ENCODE data around the gene KDM5B. TPM values are rescaled to one million over a fixed set of nuclear protein-coding genes. Genes with fewer than 3 reads are reported as not detected.

KDM5B gene
- total and polyA plus RNA-seq, 9 donors = 19.6 to 80.3 (median 53.7) TPM

DNA sequence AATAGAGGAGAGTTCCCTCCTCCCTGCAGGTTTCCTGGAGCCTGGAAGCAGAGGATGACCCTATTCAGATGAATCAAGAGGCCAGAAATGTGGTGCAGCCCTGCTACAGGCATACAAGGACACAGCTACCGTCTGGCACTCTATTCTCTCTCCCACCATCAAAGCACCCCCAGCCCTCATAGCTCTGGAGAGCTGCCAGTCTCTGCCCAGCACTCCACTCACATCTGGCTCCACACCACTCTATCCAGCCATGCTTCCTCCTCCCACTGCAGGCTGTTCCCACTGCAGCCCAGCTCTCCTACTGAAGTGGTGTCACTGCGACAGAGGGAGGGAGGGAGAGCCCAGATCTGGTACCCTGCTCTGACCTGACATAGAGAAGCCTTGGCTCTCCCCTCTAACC lies 116.4 kb downstream of the KDM5B start:
- no peak overlapping the region for H3K4me3 ChIP-seq
- intact Hi-C loops (cut with DNase I) = no loop called here
- no peak overlapping the region for H3K27ac ChIP-seq
- TF ChIP-seq, protein P1, sequence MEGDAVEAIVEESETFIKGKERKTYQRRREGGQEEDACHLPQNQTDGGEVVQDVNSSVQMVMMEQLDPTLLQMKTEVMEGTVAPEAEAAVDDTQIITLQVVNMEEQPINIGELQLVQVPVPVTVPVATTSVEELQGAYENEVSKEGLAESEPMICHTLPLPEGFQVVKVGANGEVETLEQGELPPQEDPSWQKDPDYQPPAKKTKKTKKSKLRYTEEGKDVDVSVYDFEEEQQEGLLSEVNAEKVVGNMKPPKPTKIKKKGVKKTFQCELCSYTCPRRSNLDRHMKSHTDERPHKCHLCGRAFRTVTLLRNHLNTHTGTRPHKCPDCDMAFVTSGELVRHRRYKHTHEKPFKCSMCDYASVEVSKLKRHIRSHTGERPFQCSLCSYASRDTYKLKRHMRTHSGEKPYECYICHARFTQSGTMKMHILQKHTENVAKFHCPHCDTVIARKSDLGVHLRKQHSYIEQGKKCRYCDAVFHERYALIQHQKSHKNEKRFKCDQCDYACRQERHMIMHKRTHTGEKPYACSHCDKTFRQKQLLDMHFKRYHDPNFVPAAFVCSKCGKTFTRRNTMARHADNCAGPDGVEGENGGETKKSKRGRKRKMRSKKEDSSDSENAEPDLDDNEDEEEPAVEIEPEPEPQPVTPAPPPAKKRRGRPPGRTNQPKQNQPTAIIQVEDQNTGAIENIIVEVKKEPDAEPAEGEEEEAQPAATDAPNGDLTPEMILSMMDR (IDR thresholded peaks at IDR 0.05) = no peak
- TF ChIP-seq EP300 (IDR thresholded peaks at IDR 0.05) = no peak
- no peak for TF ChIP-seq POLR2A (IDR thresholded peaks at IDR 0.05)
- 39 to 58% (median 49%) methylated on average over 2 of the region's 2 CpGs for WGBS, 3 donors
- no peaks in the 10 kb centered on the region for H3K9me3 ChIP-seq
- no peaks in the 10 kb centered on the region for H3K27me3 ChIP-seq
- no peaks in the 10 kb centered on the region for H3K36me3 ChIP-seq
- H3K4me1 ChIP-seq (ENCODE audit: insufficient read depth) = no peaks in the 10 kb centered on the region
- DNase-seq = no peak

DNA sequence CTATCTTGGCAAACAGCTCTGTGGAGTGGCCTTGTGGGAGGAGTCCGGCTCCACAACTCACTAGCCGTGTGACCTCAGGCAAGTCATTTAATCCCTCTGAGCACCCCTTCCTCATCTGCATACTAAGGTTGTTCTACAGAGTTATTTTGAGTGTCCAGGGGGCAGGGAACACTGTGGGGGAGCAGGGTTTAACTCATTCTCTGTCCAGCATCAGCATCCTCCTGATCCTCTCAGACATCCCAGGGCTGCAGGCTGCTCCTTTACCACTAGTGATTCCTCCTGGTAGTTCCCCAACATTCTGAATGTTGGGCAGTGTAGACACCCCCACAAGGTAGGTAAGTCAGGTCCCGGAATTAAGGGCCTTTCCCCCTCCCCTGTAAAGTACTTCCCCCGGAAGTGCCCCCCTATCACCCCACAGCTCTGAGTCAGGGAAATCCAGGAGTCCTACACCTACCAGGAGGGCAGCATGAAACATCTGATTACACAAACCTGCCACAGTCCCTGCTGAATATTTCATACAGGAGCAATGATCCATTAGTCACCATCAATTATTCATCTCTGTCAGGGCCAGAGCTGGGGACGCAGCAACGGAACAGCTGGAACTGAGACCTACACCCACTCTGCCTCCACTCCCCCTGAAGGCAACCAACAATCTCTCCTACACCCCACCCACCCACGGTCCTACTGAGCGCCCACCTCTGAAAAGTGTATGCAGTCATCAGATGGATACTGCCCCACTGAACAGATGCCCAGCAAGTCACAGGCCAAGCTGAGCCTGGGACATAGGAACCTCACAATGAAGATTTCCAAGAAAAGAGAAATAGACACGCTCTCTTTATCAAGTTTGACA lies 118.5 kb downstream of the KDM5B start:
- WGBS, 3 donors = 76 to 84% (median 81%) methylated on average over 9 of the region's 9 CpGs
- TF ChIP-seq, protein P1 (IDR thresholded peaks at IDR 0.05) = no peak
- TF ChIP-seq EP300 (IDR thresholded peaks at IDR 0.05) (no peak), POLR2A (IDR thresholded peaks at IDR 0.05) (no peak)
- intact Hi-C loops (cut with DNase I) = no loop called here

DNA sequence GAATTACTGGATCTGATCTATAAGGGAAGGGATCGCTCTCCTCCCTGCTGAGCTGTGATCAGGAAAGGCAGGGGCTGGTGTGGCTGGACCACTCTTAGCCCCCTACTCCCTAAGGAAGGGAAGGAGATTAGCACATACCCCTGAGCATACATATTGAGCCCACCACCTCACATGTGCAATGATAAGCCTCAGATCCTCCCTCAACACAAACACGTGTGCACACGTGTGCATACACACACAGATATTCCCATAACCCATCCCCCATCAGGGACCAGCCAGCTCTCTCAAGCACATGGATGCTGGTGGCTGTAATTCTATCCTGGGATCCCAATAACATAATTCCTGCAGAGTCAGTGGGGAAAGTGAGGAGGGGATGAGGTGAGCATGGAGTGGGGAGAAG lies 119.1 kb downstream of the KDM5B start:
- Histone ChIP-seq H3K4me3 (no peak overlapping the region), H3K27ac (no peak overlapping the region), H3K36me3 (no peaks in the 10 kb centered on the region), H3K9me3 (no peaks in the 10 kb centered on the region), H3K4me1 (ENCODE audit: insufficient read depth) (no peaks in the 10 kb centered on the region), H3K27me3 (no peaks in the 10 kb centered on the region)
- intact Hi-C loops (cut with DNase I) = no loop called here
- DNase-seq = no peak
- TF ChIP-seq POLR2A (IDR thresholded peaks at IDR 0.05) = no peak
- TF ChIP-seq, protein P1 (IDR thresholded peaks at IDR 0.05) = no peak
- TF ChIP-seq EP300 (IDR thresholded peaks at IDR 0.05) = no peak
- 56 to 64% (median 63%) methylated on average over 3 of the region's 3 CpGs for WGBS, 3 donors

More for the DNA sequence above, 118.5 kb downstream of the KDM5B start:
- Histone ChIP-seq H3K27me3 (no peaks in the 10 kb centered on the region), H3K4me3 (no peak overlapping the region), H3K27ac (no peak overlapping the region), H3K9me3 (no peaks in the 10 kb centered on the region), H3K36me3 (no peaks in the 10 kb centered on the region), H3K4me1 (ENCODE audit: insufficient read depth) (no peaks in the 10 kb centered on the region)
- no peak for DNase-seq

DNA sequence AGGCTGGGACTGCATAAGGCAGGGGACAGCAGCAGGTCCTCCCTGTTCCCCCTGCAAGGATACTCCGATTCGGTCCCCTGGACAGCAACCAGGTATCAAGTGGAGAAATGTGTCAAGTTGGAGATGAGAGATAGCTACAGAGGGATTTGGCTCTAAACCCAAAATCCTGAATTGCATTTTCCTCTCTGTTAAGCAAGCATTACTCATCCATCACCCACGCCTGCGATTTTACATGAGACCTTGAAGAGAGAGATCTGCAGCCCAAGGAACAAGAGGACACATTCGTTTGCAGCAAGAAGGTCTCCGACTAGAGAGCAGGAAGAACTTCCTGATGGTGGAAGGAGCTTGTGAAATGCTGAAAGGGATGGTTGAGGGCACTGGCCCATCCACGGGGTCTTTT lies 119.8 kb downstream of the KDM5B start:
- intact Hi-C loops (cut with DNase I) = no loop called here
- H3K4me3 ChIP-seq = no peak overlapping the region
- H3K36me3 ChIP-seq = no peaks in the 10 kb centered on the region
- no peaks in the 10 kb centered on the region for H3K4me1 ChIP-seq (ENCODE audit: insufficient read depth)
- DNase-seq = no peak
- WGBS, 3 donors = 71 to 72% (median 71%) methylated on average over 7 of the region's 7 CpGs
- H3K27me3 ChIP-seq = no peaks in the 10 kb centered on the region
- no peaks in the 10 kb centered on the region for H3K9me3 ChIP-seq
- no peak overlapping the region for H3K27ac ChIP-seq
- TF ChIP-seq EP300 (IDR thresholded peaks at IDR 0.05) (no peak), POLR2A (IDR thresholded peaks at IDR 0.05) (no peak)
- TF ChIP-seq, protein P1 (IDR thresholded peaks at IDR 0.05) = no peak

All from ovary (tissue), 9 donors.